Glomerular endothelial cell (primary cell): ENCODE measurements around the gene CCDC13. TPM values are rescaled to one million over a fixed set of nuclear protein-coding genes. Genes with fewer than 3 reads are reported as not detected.

Experiments
- DNase-seq: peaks from one replicate; pipeline ENCODE4 v3.0.0-alpha.2; 2011; ENCODE audit warnings: low read depth, low spot score; ENCODE audit errors: extremely low read depth
- total RNA-seq: library from RNA; depleted of rRNA; stranded (reverse); fragments of >200 nt; gene quantifications from 2 replicates; pipeline ENCODE4 v1.2.3, GENCODE V29; 2015

Gene CCDC13
- total RNA-seq, 1 donor from 2014 or later = 0.47 TPM

- no peak for DNase-seq
Observed at GRCh38 chr3:42800251-42800650, 27.2 kb upstream of the CCDC13 start.

DNA sequence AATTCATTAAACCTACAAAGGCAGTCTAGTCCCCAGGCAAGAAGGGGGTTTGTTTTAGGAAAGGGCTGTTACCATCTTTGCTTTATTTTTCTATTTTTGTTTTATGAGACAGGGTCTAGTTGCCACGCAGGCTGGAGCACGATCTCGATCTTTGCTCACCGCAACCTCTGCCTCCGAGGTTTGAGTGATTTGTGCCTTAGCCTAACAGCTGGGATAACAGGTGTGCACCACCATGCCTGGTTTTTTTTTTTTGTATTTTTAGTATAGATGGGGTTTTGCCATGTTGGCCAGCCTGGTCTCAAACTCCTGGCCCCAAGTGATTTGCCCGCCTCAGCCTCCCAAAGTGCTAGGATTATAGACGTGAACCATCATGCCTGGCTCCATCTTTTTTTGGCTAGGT lies 26.3 kb upstream of the CCDC13 start:
- DNase-seq = no peak

DNA sequence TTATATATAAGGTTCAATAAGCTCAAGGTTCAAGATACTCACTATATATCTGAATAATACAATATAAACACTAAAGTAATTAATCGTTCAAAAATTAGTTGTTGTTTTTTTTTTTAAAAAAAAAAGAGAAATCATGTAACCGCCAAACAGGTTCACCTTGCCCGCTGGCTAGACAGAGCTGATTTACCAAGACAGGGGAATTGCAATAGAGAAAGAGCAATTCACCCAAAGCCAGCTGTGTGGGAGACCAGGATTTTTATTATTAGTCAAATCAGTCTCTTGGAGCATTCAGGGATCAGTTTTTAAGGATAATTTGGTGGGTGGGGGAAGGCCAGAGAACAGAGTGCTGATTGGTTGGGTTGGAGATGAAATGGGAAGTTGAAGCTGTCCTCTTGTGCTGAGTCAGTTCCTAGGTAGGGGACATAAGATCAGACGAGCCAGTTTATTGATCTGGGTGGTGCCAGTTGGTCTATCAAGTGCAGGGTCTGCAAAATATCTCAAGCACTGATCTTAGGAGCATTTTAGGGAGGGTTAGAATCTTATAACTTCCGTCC lies 23.4 kb upstream of the CCDC13 start:
- DNase-seq = no peak

GRCh38 chr3:42795621-42796181 lies 22.6 kb upstream of the CCDC13 start:
- no peak for DNase-seq

DNA sequence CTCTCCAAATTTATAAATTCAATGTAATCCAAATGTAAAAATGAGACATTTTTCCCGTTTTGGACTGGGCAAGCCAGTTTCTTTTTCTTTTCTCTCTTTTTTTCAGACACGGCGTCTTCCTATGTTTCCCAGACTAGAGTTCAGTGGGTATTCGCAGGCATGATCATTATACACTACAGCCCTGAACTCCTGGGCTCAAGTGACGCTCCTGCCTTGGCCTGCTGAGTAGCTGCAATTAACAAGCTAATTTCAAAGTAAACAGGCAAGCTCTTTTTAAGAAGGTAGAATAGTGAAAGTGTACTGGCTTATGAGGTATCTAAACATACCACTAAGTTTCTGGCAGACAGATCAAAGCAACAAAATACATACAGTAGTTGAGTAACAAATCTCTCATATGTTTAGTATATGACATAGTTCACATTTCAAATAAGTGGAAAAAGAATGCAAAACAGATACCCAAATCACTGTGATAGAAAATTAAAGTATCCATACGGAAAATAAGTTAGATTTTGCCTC lies 17.7 kb upstream of the CCDC13 start:
- DNase-seq = no peak

DNA sequence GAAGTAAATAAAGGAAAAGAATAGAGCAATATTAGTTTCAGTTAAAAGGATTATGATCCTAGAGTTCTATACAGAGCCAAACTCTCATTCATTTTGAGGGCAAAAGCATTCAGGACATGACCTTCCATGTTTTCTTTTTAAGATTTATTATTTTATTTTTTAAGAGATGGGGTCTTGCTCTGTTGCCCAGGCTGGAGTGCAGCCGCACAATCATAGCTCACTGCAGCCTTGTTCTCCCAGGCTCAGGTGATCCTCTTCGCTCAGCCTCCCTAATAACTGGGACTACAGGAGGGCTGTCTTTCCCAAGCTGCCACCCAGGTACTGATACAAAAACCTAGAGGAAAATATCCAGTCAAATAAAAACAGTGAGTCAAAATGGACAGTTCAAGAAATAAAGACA lies 13.6 kb upstream of the CCDC13 start:
- DNase-seq = no peak

DNA sequence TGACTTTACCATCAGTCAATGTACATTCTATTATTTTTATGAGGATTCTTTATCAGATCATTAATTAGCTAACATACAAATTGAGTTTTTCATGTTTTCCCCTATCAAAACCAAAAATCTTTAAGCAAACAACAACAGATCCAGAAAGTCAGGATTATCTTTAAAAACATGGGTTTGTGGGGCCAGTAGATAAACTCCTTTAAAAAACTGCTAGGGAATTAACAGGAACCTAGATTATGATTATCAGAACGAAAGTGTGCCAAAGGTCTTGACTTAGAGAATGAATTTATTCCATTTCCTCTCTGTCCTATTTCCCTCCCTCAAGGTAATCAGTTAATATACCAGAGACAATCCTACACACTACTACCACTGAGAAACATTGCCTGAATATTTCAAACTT lies 13.2 kb upstream of the CCDC13 start:
- no peak for DNase-seq

DNA sequence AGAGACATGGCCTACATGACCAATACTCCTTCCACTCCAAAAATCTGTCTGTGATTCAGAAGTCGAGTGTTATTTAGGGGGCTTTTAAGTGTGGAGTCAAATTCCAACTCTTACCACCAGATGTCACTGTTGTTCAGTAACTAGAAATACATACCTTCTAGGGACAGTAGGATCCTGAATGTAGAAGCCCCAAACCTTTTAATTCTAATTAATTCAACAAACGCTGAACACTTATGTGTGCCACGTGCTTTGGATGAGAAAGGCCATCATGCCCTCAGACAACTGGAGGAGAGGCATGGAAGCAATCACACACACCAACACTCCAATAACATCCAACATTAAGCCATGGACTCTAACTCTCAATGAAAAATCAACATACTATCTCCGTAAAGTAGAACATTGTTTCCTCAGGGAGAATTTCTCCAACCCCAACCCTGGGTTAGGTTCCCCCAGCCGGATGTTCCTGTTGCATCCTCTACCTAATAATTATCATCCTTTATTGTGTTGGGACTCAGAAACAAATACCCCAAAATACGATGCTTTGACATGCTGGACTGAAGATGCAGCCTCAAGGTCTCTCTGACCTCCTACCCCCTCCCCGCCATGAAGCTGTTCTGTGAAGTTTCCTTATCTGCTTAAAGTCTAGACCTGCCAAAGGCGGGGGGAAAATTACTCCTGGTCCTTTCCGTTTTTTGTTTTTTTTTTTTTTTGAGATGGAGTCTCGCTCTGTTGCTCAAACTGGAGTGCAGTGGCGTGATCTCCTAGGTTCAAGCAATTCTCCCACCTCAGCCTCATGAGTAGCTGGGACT lies 8.0 kb upstream of the CCDC13 start:
- peak; percentile 69 for DNase-seq

GRCh38 chr3:42780398-42780797 lies 7.3 kb upstream of the CCDC13 start:
- DNase-seq = no peak

GRCh38 chr3:42778644-42779043 lies 5.6 kb upstream of the CCDC13 start:
- DNase-seq = no peak

DNA sequence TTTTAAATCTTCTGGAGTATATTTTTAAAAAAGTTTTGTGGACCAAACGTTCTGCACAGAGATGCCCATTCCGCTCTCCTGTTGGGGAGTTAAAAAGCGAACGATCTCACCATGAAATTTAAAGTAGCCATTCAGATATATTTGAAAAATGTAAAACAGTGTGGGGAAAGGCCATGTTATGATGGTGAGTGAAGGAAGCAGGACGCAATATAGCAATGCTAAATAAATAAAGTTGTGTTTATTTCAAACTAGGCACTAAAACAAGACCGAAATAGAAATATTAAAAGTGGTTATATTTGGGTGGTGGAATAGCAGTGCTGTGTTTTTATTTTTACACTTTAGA lies 327 bp upstream of the CCDC13 start:
- no peak for DNase-seq

DNA sequence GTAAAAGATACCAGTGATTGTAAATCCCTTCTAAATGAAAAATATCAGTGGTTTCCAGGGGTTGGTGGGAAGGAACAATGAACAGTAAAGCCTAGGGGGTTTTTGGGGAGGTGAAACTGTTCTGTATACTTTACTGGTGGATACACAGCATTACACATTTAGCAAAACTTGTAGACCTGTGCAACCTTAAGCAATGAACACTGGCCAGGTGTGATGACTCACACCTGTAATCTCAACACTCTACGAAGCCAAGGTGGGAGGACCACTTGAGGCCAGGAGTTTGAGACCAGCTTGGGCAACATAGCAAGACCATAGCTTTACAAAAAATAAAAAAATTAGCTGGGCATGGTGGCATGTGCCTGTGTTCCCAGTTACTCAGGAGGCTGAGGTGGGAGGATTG lies 1.8 kb downstream of the CCDC13 start:
- DNase-seq = no peak

DNA sequence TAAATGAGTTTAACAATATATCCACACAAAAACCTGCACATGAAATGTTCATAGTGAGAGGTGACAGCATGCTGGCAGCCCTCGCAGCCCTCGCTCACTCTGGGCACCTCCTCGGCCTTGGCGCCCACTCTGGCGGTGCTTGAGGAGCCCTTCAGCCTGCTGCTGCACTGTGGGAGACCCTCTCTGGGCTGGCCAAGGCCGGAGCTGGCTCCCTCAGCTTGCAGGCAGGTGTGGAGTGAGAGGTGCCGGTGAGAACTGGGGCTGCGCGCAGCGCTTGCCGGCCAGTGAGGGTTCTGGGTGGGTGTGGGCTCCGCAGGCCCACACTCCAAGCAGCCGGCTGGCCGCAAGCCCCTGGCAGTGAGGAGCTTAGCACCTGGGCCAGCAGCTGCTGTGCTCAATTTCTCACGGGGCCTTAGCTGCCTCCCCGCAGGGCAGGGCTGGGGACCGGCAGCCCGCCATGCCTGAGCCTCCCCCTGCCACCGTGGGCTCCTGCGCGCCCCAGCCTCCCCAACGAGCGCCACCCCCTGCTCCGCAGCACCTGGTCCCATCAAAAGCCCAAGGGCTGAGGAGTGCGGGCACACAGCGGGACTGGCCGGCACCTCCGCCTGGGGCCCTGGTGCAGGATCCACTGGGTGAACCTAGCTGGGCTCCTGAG lies 3.4 kb downstream of the CCDC13 start:
- DNase-seq = no peak

DNA sequence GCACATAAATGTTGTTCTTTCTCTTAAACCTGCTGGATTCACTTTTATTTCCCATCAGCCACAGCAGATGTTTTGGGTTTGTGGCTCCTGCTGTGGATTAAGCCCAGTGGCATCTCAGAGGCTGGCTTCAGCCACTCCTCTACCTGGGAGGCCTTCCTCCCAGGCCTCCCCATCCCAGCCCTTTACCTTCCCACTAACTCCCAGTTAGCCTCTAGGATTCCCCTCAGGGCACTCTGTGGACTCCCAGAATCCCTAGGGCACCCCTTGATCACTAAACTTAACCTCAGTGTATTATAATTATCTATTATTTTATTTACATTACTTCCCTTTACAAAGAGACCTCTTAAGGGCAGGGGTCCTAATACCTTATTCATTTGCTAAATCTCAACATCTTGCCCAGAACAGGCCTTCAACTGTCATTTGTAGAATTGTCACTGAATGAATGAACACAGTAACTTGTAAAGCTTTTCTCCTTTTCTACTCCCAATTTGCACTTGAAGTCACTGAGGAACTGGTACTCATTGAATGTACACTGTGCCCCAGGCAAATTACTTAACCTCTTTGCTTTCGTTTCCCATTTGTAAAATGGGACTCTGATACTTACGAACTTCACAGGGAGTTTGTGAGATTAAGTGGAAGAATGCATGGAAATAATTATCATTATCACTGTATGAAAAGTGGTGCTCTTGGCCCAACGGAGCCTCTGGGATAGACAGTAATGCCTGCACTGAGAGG lies 8.3 kb downstream of the CCDC13 start:
- no peak for DNase-seq

DNA sequence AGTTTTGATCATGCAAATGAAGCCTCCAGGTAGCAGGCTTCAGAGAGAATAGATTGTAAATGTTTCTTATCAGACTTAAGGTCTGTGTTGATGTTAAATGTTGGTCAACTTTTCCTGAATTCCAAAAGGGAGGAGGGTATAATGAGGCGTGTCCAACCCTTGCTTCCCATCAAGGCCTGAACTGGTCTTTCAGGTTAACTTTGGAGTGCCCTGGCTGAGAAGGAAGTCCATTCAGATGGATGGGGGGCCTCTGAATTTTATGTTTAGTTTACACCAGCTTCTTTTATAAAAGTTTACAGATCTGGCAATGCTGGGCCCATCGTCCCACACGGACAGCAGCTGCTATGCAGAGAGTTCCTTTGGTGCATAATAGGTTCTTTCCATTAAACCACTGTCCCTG lies 8.9 kb downstream of the CCDC13 start:
- no peak for DNase-seq

DNA sequence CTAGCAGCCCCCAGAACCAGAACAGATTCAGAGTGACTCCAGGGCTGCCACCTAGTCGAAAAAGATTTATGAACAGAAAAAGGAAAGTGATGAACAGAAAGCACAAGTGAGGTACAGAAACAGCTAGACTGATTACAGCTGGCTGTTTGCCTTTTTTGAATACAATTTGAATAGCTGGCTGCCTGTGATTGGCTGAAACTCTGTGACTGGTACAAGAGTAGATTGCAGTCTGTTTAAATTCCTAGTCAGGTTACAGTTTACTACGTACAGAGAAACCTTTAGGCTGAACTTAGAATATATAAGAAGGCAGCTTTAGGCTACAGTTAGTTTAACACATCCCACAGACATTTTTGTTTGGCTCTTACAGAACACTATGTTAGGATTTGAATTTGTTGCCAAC lies 10.0 kb downstream of the CCDC13 start:
- no peak for DNase-seq

DNA sequence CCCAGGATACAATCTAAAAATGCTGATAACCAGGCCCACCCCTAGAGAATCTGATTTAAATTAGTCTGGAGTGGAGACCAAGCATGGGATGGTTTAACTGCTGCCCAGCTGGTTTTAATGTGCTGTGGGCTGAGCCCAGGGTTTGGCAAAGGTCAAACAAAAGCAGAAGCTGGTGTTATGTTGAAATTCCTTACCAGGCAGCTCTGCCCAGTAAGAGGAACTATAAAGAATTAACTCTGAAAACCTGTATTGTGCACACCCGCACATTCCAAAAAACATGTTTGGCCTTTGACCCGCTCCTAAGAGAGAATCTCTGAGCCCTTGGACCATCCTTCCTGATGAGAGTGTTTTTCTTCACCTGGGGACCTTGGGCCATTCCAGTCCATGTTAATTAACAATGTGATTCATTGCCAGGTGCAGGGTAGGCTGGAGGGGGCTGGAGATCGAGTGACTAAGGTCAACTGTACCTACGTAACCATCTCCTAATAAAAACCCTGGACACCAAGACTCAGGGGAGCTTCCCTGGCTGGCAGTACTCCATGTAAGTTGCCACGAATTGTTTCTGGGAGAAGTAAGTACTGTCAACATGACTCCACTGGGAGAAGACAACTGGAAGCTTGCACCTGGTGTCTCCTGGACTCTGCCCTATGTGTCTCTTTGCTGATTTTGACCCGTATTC lies 10.9 kb downstream of the CCDC13 start:
- DNase-seq = no peak

DNA sequence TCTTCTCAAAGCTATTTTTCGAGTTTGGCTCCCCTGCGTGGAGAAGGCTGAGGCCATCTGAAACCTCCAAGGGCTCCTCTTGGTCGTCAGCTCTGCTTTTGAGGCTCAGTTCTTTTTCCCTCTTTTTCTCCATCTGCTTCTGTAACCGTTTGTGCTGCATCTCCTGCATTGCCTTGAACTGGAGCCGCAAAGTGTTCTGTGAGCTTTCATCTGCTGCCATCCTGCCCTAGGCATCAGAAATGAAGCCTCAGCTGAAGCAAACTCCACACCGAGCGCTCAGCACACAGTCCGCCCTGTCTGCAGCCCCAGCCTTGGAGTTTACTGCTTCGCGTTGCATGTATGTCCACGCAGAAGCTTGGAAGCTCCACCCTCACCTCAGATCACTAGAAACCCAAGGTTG lies 14.9 kb downstream of the CCDC13 start:
- no peak for DNase-seq

GRCh38 chr3:42756681-42757213 lies 16.3 kb downstream of the CCDC13 start:
- no peak for DNase-seq
